BLaER1 treated with 17β-estradiol and CSF1 and Interleukin-3, amounts not matched to agents 10 nM and 100 nM (cell line): ENCODE measurements around the gene MTIF3.
A peak's percentile ranks its signal among the peaks of the same experiment; 100 is the strongest.

Experiments
- H3K27ac ChIP-seq, 11 experiments: shearing (Covaris generic); formaldehyde crosslinking; 2 replicates each; pipeline ENCODE4 v1.8.1; 2022
- H3K27me3 ChIP-seq, 11 experiments: shearing (Covaris generic); formaldehyde crosslinking; 2 replicates each; pipeline ENCODE4 v1.8.1; 2022
- H3K36me3 ChIP-seq, 11 experiments: shearing (Covaris generic); formaldehyde crosslinking; 2 replicates each; pipeline ENCODE4 v1.8.1; 2022
- H3K4me1 ChIP-seq, 10 experiments: shearing (Covaris generic); formaldehyde crosslinking; 2 replicates each; pipeline ENCODE4 v1.8.1; 2022
- H3K4me2 ChIP-seq, 11 experiments: shearing (Covaris generic); formaldehyde crosslinking; 2 replicates each; pipeline ENCODE4 v1.8.1; 2022
- H3K4me3 ChIP-seq, 10 experiments: shearing (Covaris generic); formaldehyde crosslinking; 2 replicates each; pipeline ENCODE4 v1.8.1; 2022
- H3K9ac ChIP-seq, 11 experiments: shearing (Covaris generic); formaldehyde crosslinking; 2 replicates each; pipeline ENCODE4 v1.8.1; 2022
- H3K9me3 ChIP-seq, 11 experiments: shearing (Covaris generic); formaldehyde crosslinking; replicated peaks in 1 of 11; 2 replicates each; pipeline ENCODE4 v1.8.1; 2022
- H4K20me1 ChIP-seq, 11 experiments: shearing (Covaris generic); formaldehyde crosslinking; 2 replicates each; pipeline ENCODE4 v1.8.1; 2022
- Cebpa-rat ChIP-seq, 11 experiments: shearing (Covaris generic); IDR thresholded peaks; 2 replicates each; pipeline ENCODE4 v1.8.1; 2022

The MTIF3 gene

DNA sequence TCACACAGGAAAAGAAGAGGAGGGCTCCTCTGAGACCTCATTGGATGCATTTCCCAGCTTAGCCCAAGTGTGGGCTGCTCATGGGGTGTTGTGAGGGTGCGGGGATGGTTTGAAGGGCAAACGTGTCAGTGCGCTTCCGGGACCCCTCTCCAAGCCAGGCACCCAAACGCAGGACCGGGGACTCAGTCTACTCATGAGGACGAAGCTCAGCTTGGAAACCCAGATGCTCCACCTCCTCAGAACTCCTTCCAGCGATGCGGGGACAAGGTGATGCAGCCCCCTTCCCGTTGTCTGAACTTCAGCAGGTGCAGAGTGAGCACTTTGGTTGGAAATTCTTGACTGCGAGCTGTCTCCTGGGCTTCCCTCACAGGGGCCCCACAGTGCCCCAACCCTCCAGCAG, 33.1 kb upstream of the MTIF3 start:
- Histone ChIP-seq H3K36me3 (no peaks in the 10 kb centered on the region), H3K4me2 (peak overlapping the region in 5 of 11 experiments; percentile 26 to 64 (median 58); a peak in 9 of 22 replicates), H3K27ac (peak overlapping the region in 4 of 11 experiments; percentile 23 to 65 (median 56); a peak in 6 of 22 replicates), H3K9ac (no peak overlapping the region), H4K20me1 (no peaks in the 10 kb centered on the region), H3K4me3 (no peak overlapping the region), H3K9me3 (peaks cover 0 to 19% (median 10%) of the 10 kb centered on the region in 11 experiments; a peak in 13 of 22 replicates), H3K27me3 (no peaks in the 10 kb centered on the region), H3K4me1 (peaks cover 9 to 43% (median 21%) of the 10 kb centered on the region in 10 experiments; a peak in 18 of 20 replicates)
- TF ChIP-seq Cebpa-rat (IDR thresholded peaks at IDR 0.05) = no peak

DNA sequence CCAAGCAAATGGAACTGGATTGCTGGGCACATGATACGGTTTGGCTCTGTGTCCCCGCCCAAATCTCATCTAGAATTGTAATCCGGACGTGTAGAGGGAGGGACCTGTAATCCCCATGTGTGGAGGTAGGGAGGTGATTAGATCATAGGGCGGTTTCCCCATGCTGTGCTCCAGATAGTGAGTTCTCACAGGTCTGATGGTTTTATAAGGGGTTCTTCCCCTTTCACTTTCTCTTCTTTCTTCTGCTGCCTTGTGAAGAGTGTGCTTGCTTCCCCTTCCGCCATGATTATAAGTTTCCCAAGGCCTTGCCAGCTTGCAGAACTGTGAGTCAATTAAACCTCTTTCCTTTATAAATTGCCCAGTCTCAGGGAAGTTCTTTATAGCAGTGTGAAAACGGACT, 32.6 kb upstream of the MTIF3 start:
- peak overlapping the region in 4 of 11 experiments; percentile 19 to 65 (median 56); a peak in 7 of 22 replicates for H3K27ac ChIP-seq
- no peaks in the 10 kb centered on the region for H4K20me1 ChIP-seq
- no peaks in the 10 kb centered on the region for H3K27me3 ChIP-seq
- peaks cover 9 to 43% (median 21%) of the 10 kb centered on the region in 10 experiments; a peak in 18 of 20 replicates for H3K4me1 ChIP-seq
- H3K4me2 ChIP-seq = peak overlapping the region in 5 of 11 experiments; percentile 26 to 64 (median 58); a peak in 8 of 22 replicates
- H3K9me3 ChIP-seq = peaks cover 0 to 19% (median 10%) of the 10 kb centered on the region in 11 experiments; a peak in 13 of 22 replicates
- no peak overlapping the region for H3K4me3 ChIP-seq
- TF ChIP-seq Cebpa-rat (IDR thresholded peaks at IDR 0.05) = no peak
- H3K36me3 ChIP-seq = no peaks in the 10 kb centered on the region
- no peak overlapping the region for H3K9ac ChIP-seq

DNA sequence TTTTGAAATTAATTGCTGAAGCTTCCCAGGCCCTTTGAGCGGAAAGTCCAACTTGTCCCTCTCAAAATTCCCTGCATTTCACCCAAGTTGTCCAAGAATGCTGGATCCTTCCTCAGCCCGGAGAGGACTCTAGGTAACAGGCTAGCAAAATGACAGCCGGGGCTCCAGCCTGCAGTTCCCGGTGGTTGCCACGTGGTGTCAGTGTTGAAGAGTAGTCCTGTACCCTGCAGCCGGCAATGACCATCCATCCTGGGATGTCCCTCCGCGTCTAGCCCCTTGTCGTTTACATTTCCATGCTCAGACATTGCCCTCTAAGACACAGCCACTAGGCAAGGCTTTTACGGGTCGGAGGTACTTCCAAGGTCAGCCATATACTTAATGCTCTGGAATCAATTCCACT, 31.4 kb upstream of the MTIF3 start:
- no peaks in the 10 kb centered on the region for H3K27me3 ChIP-seq

GRCh38 chr13:27476943-27477703, 26.8 kb upstream of the MTIF3 start:
- H4K20me1 ChIP-seq = no peaks in the 10 kb centered on the region
- H3K4me2 ChIP-seq = peak overlapping the region; percentile 6 to 48 (median 41); a peak in 18 of 22 replicates
- no peaks in the 10 kb centered on the region for H3K36me3 ChIP-seq
- no peak overlapping the region for H3K9ac ChIP-seq
- peaks cover 25 to 37% (median 31%) of the 10 kb centered on the region in 10 experiments for H3K4me1 ChIP-seq
- no peak for TF ChIP-seq Cebpa-rat (IDR thresholded peaks at IDR 0.05)
- peaks cover 0 to 9% (median 6%) of the 10 kb centered on the region in 11 experiments; a peak in 13 of 22 replicates for H3K9me3 ChIP-seq
- no peak overlapping the region for H3K4me3 ChIP-seq
- peak overlapping the region in 2 of 11 experiments; percentile 12 to 28; a peak in 3 of 22 replicates for H3K27ac ChIP-seq
- no peaks in the 10 kb centered on the region for H3K27me3 ChIP-seq

More for the DNA sequence above, 31.4 kb upstream of the MTIF3 start:
- Histone ChIP-seq H3K36me3 (no peaks in the 10 kb centered on the region), H3K9me3 (peaks cover 0 to 19% (median 10%) of the 10 kb centered on the region in 11 experiments; a peak in 13 of 22 replicates), H3K9ac (no peak overlapping the region), H3K4me2 (no peak overlapping the region; a peak in 1 of 22 replicates), H3K4me3 (no peak overlapping the region), H3K4me1 (peaks cover 16 to 52% (median 31%) of the 10 kb centered on the region in 10 experiments; a peak in 18 of 20 replicates), H4K20me1 (no peaks in the 10 kb centered on the region), H3K27ac (no peak overlapping the region)
- TF ChIP-seq Cebpa-rat (IDR thresholded peaks at IDR 0.05) = no peak

- H3K9ac ChIP-seq = no peak overlapping the region
- H3K27me3 ChIP-seq = no peaks in the 10 kb centered on the region
- TF ChIP-seq Cebpa-rat (IDR thresholded peaks at IDR 0.05) = no peak
- peaks cover 18 to 30% (median 21%) of the 10 kb centered on the region in 10 experiments for H3K4me1 ChIP-seq
- no peak overlapping the region for H3K4me3 ChIP-seq
- H3K9me3 ChIP-seq = no peaks in the 10 kb centered on the region
- H3K36me3 ChIP-seq = no peaks in the 10 kb centered on the region
- H3K27ac ChIP-seq = no peak overlapping the region
- no peaks in the 10 kb centered on the region for H4K20me1 ChIP-seq
- no peak overlapping the region for H3K4me2 ChIP-seq
Measured at GRCh38 chr13:27474751-27475268, 24.4 kb upstream of the MTIF3 start.

GRCh38 chr13:27472941-27473340, 22.6 kb upstream of the MTIF3 start:
- no peaks in the 10 kb centered on the region for H3K27me3 ChIP-seq
- TF ChIP-seq Cebpa-rat (IDR thresholded peaks at IDR 0.05) = no peak
- peaks cover 8 to 21% (median 15%) of the 10 kb centered on the region in 10 experiments; a peak in 18 of 20 replicates for H3K4me1 ChIP-seq
- no peaks in the 10 kb centered on the region for H4K20me1 ChIP-seq
- H3K9ac ChIP-seq = no peak overlapping the region
- H3K27ac ChIP-seq = no peak overlapping the region
- no peaks in the 10 kb centered on the region for H3K36me3 ChIP-seq
- H3K4me3 ChIP-seq = no peak overlapping the region
- H3K4me2 ChIP-seq = peak overlapping the region in 7 of 11 experiments; percentile 2 to 44 (median 17); a peak in 12 of 22 replicates
- peaks cover 0 to 14% (median 12%) of the 10 kb centered on the region in 11 experiments; a peak in 18 of 22 replicates for H3K9me3 ChIP-seq

GRCh38 chr13:27472441-27472840, 22.1 kb upstream of the MTIF3 start:
- no peak overlapping the region for H3K9ac ChIP-seq
- no peak for TF ChIP-seq Cebpa-rat (IDR thresholded peaks at IDR 0.05)
- H3K9me3 ChIP-seq = peaks cover 0 to 14% (median 12%) of the 10 kb centered on the region in 11 experiments; a peak in 18 of 22 replicates

DNA sequence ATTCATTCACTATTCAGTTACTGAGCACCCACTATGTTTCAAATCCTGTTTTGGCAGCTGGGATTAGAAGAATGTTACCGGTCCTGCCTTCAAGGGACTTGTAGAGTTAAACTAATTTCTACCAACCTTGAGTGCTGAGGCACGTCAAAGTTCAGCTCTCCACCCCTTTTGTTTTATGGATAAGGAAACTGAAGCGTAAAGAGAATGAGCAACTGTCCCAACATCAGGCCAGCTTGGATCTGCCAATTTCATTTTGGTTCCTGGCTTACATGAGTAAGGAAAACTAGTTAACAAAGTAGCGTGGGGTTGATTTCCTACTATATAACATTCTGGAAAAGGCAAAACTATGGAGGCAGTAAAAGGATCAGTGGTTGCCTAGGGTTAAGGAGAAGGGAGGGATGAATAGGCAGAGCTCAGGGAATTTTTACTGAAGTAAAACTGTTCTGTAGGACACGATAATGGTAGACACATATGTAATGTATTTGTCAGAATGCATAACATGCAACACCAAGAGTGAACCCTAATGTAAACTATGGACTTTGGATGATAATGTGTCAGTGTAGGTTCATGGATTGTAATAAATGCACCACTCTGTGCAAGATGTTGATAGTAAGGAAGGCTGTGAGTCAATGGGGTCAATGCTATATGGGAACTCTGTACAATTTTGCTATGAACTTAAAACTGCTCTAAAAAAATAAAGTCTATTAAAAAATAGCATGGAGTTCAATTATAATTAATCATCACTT, 19.9 kb upstream of the MTIF3 start:
- peaks cover 0 to 14% (median 12%) of the 10 kb centered on the region in 11 experiments; a peak in 18 of 22 replicates for H3K9me3 ChIP-seq
- TF ChIP-seq Cebpa-rat (IDR thresholded peaks at IDR 0.05) = no peak
- H3K4me2 ChIP-seq = no peak overlapping the region
- no peaks in the 10 kb centered on the region for H4K20me1 ChIP-seq
- H3K4me3 ChIP-seq = no peak overlapping the region
- H3K4me1 ChIP-seq = peaks cover 0 to 11% (median 8%) of the 10 kb centered on the region in 10 experiments; a peak in 9 of 20 replicates
- H3K36me3 ChIP-seq = no peaks in the 10 kb centered on the region
- no peaks in the 10 kb centered on the region for H3K27me3 ChIP-seq
- no peak overlapping the region for H3K27ac ChIP-seq
- no peak overlapping the region for H3K9ac ChIP-seq

More at GRCh38 chr13:27472441-27472840, 22.1 kb upstream of the MTIF3 start:
- H3K4me2 ChIP-seq = peak overlapping the region in 1 of 11 experiments; percentile 17; a peak in 2 of 22 replicates
- H3K4me1 ChIP-seq = peaks cover 6 to 18% (median 14%) of the 10 kb centered on the region in 10 experiments; a peak in 18 of 20 replicates
- no peaks in the 10 kb centered on the region for H3K36me3 ChIP-seq
- no peaks in the 10 kb centered on the region for H4K20me1 ChIP-seq
- H3K27me3 ChIP-seq = no peaks in the 10 kb centered on the region
- H3K27ac ChIP-seq = no peak overlapping the region
- no peak overlapping the region for H3K4me3 ChIP-seq
